Hypothalamus (tissue), 51 donors: Measurements from ENCODE around the gene ATXN7L2.

Experiments used
- DNase-seq, 51 donors: peaks; one replicate each; lab custom pipeline; 2025; lab: John Stamatoyannopoulos, UW

The ATXN7L2 gene

GRCh38 chr1:109474697-109475096 is 9.0 kb upstream of the ATXN7L2 start:
- DNase-seq: no peak

- DNase-seq: no peak
Measured at GRCh38 chr1:109475261-109475660, 8.4 kb upstream of the ATXN7L2 start.

- no peak for DNase-seq
Measured at GRCh38 chr1:109476825-109477224, 6.9 kb upstream of the ATXN7L2 start.

DNA sequence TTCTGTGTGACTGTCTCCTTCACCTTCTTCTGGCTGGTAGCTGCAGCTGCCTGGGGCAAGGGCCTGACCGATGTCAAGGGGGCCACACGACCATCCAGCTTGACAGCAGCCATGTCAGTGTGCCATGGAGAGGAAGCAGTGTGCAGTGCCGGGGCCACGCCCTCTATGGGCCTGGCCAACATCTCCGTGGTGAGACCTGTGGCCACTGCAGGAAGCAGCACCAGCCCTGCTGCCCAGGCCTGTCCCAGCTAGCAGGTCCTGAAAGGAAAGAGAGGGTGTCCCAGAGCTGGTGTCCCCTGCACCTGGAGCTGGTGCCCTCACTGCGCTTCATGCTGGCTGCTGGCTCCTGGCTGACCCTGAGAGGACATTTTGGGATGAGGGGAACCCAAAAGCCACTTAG is 5.9 kb upstream of the ATXN7L2 start:
- no peak for DNase-seq

- DNase-seq: no peak
Measured at GRCh38 chr1:109478806-109479205, 4.9 kb upstream of the ATXN7L2 start.

DNA sequence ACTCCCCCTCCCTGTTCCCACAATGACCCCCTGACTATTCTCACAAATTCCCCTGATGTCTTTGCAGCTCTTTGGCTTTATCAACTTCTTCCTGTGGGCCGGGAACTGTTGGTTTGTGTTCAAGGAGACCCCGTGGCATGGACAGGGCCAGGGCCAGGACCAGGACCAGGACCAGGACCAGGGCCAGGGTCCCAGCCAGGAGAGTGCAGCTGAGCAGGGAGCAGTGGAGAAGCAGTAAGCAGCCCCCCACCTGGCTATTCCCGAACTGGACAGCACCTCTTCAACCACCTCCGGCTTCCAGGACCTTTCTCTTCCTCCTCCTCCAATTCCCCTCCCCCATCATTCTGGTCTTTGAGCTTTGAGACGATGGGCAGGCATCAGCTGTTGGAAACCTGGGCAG is 4.4 kb upstream of the ATXN7L2 start:
- DNase-seq: no peak

GRCh38 chr1:109479901-109480300 is 3.8 kb upstream of the ATXN7L2 start:
- no peak for DNase-seq

- DNase-seq: no peak
Measured at GRCh38 chr1:109481646-109482045, 2.1 kb upstream of the ATXN7L2 start.

- DNase-seq: no peak
Measured at GRCh38 chr1:109482242-109482641, 1.5 kb upstream of the ATXN7L2 start.

DNA sequence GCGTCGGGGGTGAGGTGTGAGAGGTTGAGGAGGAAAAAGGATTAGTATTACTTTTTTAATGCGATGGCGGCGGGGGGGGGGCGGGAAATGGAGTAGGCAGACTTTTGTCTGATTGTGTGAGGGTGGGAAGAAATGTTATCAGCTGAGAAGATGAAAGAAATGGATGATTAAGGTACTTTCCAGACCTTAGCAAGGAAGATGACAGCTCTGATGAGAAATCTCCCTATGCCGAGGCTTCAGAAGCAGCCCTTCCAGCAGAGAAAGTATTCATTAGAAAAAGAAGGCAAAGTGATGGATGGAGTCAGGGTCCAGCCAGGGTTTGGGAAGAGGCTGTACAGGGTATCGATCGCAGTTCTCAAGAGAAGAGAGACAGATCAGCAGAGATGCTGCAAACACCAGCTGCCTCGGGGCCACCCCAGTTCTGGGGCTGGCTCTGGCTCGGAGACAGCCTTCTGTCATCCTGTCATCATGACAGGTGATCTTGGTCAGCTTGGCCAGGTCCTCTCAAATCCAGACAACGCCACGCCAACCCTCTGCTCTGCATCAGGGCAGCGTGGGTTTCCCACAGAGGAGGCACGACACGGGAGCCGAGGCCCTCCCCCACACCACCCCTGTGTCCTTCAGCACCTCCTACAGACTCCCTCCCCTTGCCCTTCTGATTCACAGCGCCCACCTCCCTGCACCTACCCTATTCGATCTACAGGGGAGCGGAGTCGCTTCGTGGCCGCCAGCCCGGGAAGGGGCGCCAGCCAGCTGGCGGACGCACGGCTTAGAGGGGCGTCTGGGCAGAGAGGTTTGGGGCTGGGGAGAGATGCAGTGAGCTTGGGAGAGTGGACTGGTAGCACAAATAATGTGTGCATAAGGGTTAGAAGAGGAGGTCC is 674 bp upstream of the ATXN7L2 start:
- peak in 28 of 51 donors; percentile 27 to 83 (median 62) for DNase-seq

- DNase-seq: no peak
Measured at GRCh38 chr1:109484519-109484975, 842 bp downstream of the ATXN7L2 start.

DNA sequence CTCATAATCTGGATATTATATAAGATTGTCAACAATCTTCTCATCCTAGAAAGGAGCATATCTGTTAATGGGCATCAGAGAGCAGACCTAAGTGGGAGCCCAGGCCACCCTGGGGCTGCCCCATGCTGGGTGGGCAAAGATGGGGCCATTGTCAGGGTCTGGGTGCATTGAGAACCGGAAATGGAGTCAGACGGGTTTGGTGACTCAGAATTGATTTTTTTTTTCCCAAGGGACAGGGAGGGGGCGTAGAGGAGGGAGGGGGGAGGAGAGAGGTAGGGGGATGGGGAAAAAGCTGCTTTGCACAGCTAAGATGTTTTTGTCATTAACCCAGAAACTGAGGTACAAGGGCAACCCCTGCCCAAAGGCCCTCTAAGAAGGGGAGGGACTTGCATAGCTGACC is 1.3 kb downstream of the ATXN7L2 start:
- no peak for DNase-seq

GRCh38 chr1:109487261-109487660 is 3.6 kb downstream of the ATXN7L2 start:
- no peak for DNase-seq

- no peak for DNase-seq
Measured at GRCh38 chr1:109488201-109488600, 4.5 kb downstream of the ATXN7L2 start.

- no peak for DNase-seq
Measured at GRCh38 chr1:109488696-109489095, 5.0 kb downstream of the ATXN7L2 start.

DNA sequence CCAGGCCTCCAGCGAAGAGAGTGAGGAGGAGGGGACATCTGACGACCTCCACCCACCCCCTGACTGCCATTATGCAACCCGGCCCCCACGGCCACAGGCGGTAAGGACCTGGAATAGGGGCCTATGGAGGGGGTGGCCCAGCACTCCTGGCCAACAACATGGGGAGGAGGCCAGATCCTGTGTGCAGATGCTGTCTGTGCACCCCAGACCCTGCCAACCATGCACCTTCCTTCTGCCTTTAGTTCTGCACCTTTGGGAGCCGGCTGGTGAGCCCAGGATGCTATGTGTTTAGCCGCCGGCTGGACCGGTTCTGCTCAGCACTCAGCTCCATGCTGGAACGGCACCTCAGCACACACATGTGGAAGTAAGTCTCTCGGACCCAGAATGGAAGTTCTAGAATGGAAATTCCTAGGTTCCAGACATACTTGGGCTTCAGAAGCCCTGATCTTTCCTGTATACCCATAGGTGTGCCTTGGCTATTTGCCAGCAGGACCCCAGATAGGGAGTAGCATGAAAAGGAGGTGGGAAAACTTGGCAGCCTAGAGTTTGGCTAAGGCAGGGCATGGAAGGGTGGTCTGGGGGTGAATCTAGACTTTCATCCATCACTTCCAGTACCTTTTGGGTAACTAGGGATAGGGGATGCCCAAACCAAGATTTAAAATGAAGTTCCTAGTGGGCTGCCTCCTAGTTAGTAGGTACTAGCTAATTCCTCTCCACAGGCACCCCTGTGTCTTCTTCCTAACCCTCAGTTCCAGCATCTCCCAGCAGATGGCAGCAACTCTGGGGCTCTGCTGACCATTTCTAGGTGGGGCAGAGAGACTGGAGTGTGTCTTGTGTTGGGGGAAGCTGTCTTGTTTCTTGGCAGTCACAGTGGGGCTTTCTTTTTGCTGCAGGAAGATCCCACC is 6.6 kb downstream of the ATXN7L2 start:
- DNase-seq: peak in 33 of 51 donors; percentile 4 to 73 (median 45)

- DNase-seq: no peak
Measured at GRCh38 chr1:109490934-109491302, 7.2 kb downstream of the ATXN7L2 start.

DNA sequence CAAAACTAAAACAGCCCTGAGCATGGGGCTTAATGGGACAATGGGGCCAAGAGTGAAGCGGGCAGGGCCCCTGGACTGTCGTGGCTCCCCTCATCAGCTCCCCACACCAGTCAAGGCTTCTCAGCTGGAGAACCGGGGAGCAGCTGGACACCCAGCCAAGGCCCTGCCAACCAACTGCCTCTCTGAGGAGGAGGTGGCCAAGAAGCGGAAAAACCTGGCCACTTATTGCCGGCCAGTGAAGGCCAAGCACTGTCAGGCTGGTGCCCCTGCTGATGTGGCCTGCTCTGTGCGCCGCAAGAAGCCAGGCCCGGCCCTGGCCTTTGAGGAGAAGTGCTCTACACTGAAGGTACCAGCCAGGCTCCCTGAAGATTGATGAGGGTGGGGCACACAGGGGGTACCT is 7.7 kb downstream of the ATXN7L2 start:
- DNase-seq: no peak

DNA sequence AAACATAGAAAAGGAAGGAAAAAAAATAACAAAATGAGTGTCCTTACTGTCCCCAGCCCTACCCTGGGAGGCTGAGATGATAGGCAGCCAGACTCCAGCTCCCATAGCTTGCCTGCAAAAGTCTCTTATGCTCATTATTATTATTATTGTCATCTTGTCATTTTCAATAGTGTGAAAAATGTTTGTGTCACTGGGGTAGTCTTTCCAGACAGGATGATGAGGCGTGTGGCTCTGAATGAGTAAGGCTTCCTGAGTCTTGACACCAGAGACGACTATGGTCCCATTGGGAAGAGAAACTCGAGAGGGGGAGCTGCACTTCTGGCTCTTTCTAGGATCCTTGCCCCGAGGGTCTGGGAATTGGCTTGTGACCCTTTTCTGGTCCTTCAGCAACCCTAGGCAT is 9.1 kb downstream of the ATXN7L2 start:
- no peak for DNase-seq

- no peak for DNase-seq
Measured at GRCh38 chr1:109493227-109493626, 9.5 kb downstream of the ATXN7L2 start.

- peak; percentile 32 to 94 (median 77) for DNase-seq
Measured at GRCh38 chr1:109493805-109494539, 10.3 kb downstream of the ATXN7L2 start, which contains the start of gene CYB561D1. Gene CYB561D1, plus strand, starts transcription at chr1:109494094. Its CDS starts 46 bp downstream, at chr1:109494140.
